Measurements from ENCODE around the gene FAM168B. TPM values are rescaled to one million over a fixed set of nuclear protein-coding genes. Genes with fewer than 3 reads are reported as not detected.

Gene FAM168B
- total and polyA plus RNA-seq, 2 of the 13 experiments (the other 11 are each of a cell fraction or from before 2014, with no cell fraction given): 64.5 to 113 TPM

DNA sequence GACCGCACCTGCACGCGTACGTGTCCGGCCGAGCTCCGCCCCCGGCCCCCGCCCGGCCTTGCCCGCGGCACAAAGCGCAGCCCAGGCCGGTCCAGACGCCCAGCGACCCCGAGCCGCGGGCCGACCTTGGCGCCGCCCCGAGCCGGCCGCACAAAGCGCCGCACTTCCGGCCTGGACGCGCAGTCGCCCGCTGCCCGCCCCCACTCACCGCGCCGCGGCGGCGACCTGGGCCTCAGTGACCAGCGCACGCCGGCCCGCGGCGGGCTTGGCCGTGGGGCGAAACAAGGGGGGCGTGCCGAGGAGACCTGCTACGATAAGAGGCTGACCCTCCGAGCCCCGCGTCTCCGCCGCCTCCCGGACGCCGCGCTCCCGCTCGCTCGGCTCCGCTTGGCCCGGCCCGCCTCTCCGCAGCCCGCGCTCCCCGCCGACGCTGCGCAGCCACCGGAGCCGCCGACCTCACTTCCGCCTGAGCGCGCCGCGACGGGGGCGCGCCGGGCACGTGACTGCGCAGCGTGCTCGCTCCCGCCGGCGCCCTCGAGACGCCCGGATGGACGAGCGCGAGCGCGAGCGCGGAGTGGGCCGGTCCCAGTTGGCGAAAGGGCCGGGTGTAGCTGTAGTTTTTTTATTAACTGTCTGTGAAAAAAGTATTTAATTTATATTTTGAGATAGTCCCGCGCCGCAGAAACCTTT lies at the start of gene FAM168B (continued):
- TF ChIP-seq ZNF251 (CRISPR knock-in tag; IDR thresholded peaks at IDR 0.05): no peak
- no peak for TF ChIP-seq PRMT3 (CRISPR knock-in tag; IDR thresholded peaks at IDR 0.05; ENCODE audit: borderline replicate concordance, low read depth)
- TF ChIP-seq SMAD1 (CRISPR knock-in tag; IDR thresholded peaks at IDR 0.05; ENCODE audit: borderline replicate concordance, low read depth): peak; percentile 50; the same call in 1 of the 2 replicates
- TF ChIP-seq REST (IDR thresholded peaks at IDR 0.05; ENCODE audit: borderline replicate concordance in 1 of 2, low read depth in 1 of 2, low read length in 2 of 2): peak in 1 of 2 experiments; percentile 49; a peak in 1 of 4 replicates
- TF ChIP-seq ISL2 (CRISPR knock-in tag; IDR thresholded peaks at IDR 0.05): peak; percentile 42; the same call in 1 of the 2 replicates
- TF ChIP-seq, protein P1, sequence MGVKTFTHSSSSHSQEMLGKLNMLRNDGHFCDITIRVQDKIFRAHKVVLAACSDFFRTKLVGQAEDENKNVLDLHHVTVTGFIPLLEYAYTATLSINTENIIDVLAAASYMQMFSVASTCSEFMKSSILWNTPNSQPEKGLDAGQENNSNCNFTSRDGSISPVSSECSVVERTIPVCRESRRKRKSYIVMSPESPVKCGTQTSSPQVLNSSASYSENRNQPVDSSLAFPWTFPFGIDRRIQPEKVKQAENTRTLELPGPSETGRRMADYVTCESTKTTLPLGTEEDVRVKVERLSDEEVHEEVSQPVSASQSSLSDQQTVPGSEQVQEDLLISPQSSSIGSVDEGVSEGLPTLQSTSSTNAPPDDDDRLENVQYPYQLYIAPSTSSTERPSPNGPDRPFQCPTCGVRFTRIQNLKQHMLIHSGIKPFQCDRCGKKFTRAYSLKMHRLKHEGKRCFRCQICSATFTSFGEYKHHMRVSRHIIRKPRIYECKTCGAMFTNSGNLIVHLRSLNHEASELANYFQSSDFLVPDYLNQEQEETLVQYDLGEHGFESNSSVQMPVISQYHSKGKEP (CRISPR knock-in tag; IDR thresholded peaks at IDR 0.05): no peak
- 0 out of 2 replicates have a peak, but pooled peaks have one; percentile 15 for TF ChIP-seq ZNF124 (CRISPR knock-in tag; IDR thresholded peaks at IDR 0.05)
- TF ChIP-seq SNAPC2 (CRISPR knock-in tag; IDR thresholded peaks at IDR 0.05): 0 out of 2 replicates have a peak, but pooled peaks have one; percentile 20
- TF ChIP-seq ZKSCAN8 (CRISPR knock-in tag; IDR thresholded peaks at IDR 0.05; ENCODE audit: borderline replicate concordance): no peak
- TF ChIP-seq KDM5B (CRISPR knock-in tag; IDR thresholded peaks at IDR 0.05; ENCODE audit: borderline replicate concordance): peak; percentile 82; the same call in 1 of the 2 replicates
- TF ChIP-seq HOXA9 (CRISPR knock-in tag; IDR thresholded peaks at IDR 0.05; ENCODE audit: borderline replicate concordance): peak; percentile 84; the same call in 1 of the 2 replicates
- peak; percentile 75; the same call in 1 of the 2 replicates for TF ChIP-seq MAZ (IDR thresholded peaks at IDR 0.05; ENCODE audit: borderline replicate concordance, low read depth, low read length)
- peak; percentile 98 for TF ChIP-seq MAZ (CRISPR knock-in tag; IDR thresholded peaks at IDR 0.05; ENCODE audit: low read depth)
- TF ChIP-seq IKZF4 (CRISPR knock-in tag; IDR thresholded peaks at IDR 0.05; ENCODE audit: borderline replicate concordance, low read depth, not compliant biosample characterization): peak; percentile 97
- peak; percentile 63 for TF ChIP-seq ZNF607 (CRISPR knock-in tag; IDR thresholded peaks at IDR 0.05; ENCODE audit: borderline replicate concordance)
- TF ChIP-seq CERS6 (CRISPR knock-in tag; IDR thresholded peaks at IDR 0.05): no peak
- TF ChIP-seq SP4 (CRISPR knock-in tag; IDR thresholded peaks at IDR 0.05): peak; percentile 90
- TF ChIP-seq, protein P2, sequence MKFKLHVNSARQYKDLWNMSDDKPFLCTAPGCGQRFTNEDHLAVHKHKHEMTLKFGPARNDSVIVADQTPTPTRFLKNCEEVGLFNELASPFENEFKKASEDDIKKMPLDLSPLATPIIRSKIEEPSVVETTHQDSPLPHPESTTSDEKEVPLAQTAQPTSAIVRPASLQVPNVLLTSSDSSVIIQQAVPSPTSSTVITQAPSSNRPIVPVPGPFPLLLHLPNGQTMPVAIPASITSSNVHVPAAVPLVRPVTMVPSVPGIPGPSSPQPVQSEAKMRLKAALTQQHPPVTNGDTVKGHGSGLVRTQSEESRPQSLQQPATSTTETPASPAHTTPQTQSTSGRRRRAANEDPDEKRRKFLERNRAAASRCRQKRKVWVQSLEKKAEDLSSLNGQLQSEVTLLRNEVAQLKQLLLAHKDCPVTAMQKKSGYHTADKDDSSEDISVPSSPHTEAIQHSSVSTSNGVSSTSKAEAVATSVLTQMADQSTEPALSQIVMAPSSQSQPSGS (CRISPR knock-in tag; IDR thresholded peaks at IDR 0.05): peak; percentile 20; the same call in 1 of the 2 replicates

All from HepG2 (cell line).